CD1c-positive myeloid dendritic cell (primary cell): Measurements from ENCODE around the gene MED31.
"Not testable (repeated sequence)": the region's sequence is repeated elsewhere in the genome, so short reads cannot be mapped to it uniquely, and the experiment has no call there.

Source experiments
- DNase-seq: peaks from one replicate; pipeline ENCODE4 v3.0.0-alpha.2; 2016; ENCODE audit errors: extremely low spot score

The MED31 gene

GRCh38 chr17:6655732-6656361 is 4.4 kb upstream of the MED31 start:
- not testable (repeated sequence) for DNase-seq

GRCh38 chr17:6654841-6655731 is 3.7 kb upstream of the MED31 start:
- DNase-seq = peak; percentile 26

- peak; percentile 29 for DNase-seq
Observed at GRCh38 chr17:6651919-6652452, 581 bp upstream of the MED31 start.

GRCh38 chr17:6648181-6648580 is 3.2 kb downstream of the MED31 start:
- no peak for DNase-seq

- no peak for DNase-seq
Observed at GRCh38 chr17:6643451-6644125, 7.8 kb downstream of the MED31 start.

- no peak for DNase-seq
Observed at GRCh38 chr17:6642592-6642991, 8.8 kb downstream of the MED31 start.

GRCh38 chr17:6641247-6641863 is 10.1 kb downstream of the MED31 start:
- peak; percentile 54 for DNase-seq

GRCh38 chr17:6640536-6641246 is 10.7 kb downstream of the MED31 start, which contains the start of the genes KIAA0753 and TXNDC17:
TSS of gene KIAA0753 (minus strand) at chr17:6640711. CDS start at chr17:6635103, 5,608 bp downstream.
TSS of gene TXNDC17 (plus strand) at chr17:6641060. CDS start at chr17:6641083, 23 bp downstream.
- peak; percentile 96 for DNase-seq

- DNase-seq = peak; percentile 59
Observed at GRCh38 chr17:6639586-6640535, 11.5 kb downstream of the MED31 start.

- DNase-seq = no peak
Observed at GRCh38 chr17:6639014-6639585, 12.3 kb downstream of the MED31 start.

GRCh38 chr17:6638046-6638908 is 13.1 kb downstream of the MED31 start:
- DNase-seq = no peak

- no peak for DNase-seq
Observed at GRCh38 chr17:6637458-6637840, 14.0 kb downstream of the MED31 start.

- no peak for DNase-seq
Observed at GRCh38 chr17:6636616-6637457, 14.6 kb downstream of the MED31 start.

GRCh38 chr17:6636105-6636504 is 15.3 kb downstream of the MED31 start:
- no peak for DNase-seq

- no peak for DNase-seq
Observed at GRCh38 chr17:6633263-6633662, 18.1 kb downstream of the MED31 start.

- no peak for DNase-seq
Observed at GRCh38 chr17:6632530-6632929, 18.9 kb downstream of the MED31 start.

- DNase-seq = no peak
Observed at GRCh38 chr17:6630390-6630789, 21.0 kb downstream of the MED31 start.

GRCh38 chr17:6627019-6627418 is 24.4 kb downstream of the MED31 start:
- no peak for DNase-seq
